Measurements from ENCODE around the gene G3BP1. TPM values are rescaled to one million over a fixed set of nuclear protein-coding genes. Genes with fewer than 3 reads are reported as not detected.

G3BP1 gene
- total and polyA plus RNA-seq, 2 of the 13 experiments (the other 11 are each of a cell fraction or from before 2014, with no cell fraction given): 36.7 to 320 TPM

DNA sequence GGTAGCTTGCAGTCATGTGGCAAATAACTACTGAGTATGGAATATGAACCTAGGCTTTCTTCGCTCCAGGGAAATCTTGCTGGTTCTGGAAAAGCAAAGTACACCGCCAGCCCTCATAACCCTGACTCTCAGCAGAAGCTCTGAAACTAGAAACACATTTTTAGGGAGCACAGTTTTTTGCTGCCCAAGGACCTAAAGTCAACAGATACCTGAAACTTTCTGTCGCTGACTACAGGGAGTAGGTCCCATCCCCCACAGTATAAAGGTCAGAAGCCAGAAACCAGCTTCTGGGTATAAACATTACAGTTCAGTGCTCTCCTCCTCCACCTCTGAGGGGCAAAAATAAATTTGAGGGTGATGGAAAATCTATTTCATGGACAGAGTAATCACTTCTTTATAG, 16.4 kb upstream of the G3BP1 start (continued):
- TF ChIP-seq, protein P1, sequence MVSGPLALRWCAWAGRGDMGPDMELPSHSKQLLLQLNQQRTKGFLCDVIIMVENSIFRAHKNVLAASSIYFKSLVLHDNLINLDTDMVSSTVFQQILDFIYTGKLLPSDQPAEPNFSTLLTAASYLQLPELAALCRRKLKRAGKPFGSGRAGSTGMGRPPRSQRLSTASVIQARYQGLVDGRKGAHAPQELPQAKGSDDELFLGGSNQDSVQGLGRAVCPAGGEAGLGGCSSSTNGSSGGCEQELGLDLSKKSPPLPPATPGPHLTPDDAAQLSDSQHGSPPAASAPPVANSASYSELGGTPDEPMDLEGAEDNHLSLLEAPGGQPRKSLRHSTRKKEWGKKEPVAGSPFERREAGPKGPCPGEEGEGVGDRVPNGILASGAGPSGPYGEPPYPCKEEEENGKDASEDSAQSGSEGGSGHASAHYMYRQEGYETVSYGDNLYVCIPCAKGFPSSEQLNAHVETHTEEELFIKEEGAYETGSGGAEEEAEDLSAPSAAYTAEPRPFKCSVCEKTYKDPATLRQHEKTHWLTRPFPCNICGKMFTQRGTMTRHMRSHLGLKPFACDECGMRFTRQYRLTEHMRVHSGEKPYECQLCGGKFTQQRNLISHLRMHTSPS (CRISPR knock-in tag; IDR thresholded peaks at IDR 0.05; ENCODE audit: low read depth): no peak
- TF ChIP-seq ZNF772 (CRISPR knock-in tag; IDR thresholded peaks at IDR 0.05): no peak
- TF ChIP-seq ZNF644 (CRISPR knock-in tag; IDR thresholded peaks at IDR 0.05; ENCODE audit: low read depth): no peak
- TF ChIP-seq, protein P2, sequence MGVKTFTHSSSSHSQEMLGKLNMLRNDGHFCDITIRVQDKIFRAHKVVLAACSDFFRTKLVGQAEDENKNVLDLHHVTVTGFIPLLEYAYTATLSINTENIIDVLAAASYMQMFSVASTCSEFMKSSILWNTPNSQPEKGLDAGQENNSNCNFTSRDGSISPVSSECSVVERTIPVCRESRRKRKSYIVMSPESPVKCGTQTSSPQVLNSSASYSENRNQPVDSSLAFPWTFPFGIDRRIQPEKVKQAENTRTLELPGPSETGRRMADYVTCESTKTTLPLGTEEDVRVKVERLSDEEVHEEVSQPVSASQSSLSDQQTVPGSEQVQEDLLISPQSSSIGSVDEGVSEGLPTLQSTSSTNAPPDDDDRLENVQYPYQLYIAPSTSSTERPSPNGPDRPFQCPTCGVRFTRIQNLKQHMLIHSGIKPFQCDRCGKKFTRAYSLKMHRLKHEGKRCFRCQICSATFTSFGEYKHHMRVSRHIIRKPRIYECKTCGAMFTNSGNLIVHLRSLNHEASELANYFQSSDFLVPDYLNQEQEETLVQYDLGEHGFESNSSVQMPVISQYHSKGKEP (CRISPR knock-in tag; IDR thresholded peaks at IDR 0.05): no peak
- TF ChIP-seq, protein P3, sequence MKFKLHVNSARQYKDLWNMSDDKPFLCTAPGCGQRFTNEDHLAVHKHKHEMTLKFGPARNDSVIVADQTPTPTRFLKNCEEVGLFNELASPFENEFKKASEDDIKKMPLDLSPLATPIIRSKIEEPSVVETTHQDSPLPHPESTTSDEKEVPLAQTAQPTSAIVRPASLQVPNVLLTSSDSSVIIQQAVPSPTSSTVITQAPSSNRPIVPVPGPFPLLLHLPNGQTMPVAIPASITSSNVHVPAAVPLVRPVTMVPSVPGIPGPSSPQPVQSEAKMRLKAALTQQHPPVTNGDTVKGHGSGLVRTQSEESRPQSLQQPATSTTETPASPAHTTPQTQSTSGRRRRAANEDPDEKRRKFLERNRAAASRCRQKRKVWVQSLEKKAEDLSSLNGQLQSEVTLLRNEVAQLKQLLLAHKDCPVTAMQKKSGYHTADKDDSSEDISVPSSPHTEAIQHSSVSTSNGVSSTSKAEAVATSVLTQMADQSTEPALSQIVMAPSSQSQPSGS (CRISPR knock-in tag; IDR thresholded peaks at IDR 0.05): no peak
- no peak for TF ChIP-seq NR1H2 (CRISPR knock-in tag; IDR thresholded peaks at IDR 0.05; ENCODE audit: borderline replicate concordance, low read depth)
- no peak for TF ChIP-seq TOPORS (CRISPR knock-in tag; IDR thresholded peaks at IDR 0.05)
- no peak for TF ChIP-seq ZNF703 (CRISPR knock-in tag; IDR thresholded peaks at IDR 0.05; ENCODE audit: borderline replicate concordance)
- TF ChIP-seq MAFK (conservative IDR thresholded peaks at IDR 0.05 in 1 of 2, IDR thresholded peaks at IDR 0.05 in 1 of 2; ENCODE audit: low read length in 2 of 2): no peak
- no peak for TF ChIP-seq FLYWCH1 (CRISPR knock-in tag; IDR thresholded peaks at IDR 0.05)
- TF ChIP-seq SNAPC2 (CRISPR knock-in tag; IDR thresholded peaks at IDR 0.05): no peak
- TF ChIP-seq, protein P4, sequence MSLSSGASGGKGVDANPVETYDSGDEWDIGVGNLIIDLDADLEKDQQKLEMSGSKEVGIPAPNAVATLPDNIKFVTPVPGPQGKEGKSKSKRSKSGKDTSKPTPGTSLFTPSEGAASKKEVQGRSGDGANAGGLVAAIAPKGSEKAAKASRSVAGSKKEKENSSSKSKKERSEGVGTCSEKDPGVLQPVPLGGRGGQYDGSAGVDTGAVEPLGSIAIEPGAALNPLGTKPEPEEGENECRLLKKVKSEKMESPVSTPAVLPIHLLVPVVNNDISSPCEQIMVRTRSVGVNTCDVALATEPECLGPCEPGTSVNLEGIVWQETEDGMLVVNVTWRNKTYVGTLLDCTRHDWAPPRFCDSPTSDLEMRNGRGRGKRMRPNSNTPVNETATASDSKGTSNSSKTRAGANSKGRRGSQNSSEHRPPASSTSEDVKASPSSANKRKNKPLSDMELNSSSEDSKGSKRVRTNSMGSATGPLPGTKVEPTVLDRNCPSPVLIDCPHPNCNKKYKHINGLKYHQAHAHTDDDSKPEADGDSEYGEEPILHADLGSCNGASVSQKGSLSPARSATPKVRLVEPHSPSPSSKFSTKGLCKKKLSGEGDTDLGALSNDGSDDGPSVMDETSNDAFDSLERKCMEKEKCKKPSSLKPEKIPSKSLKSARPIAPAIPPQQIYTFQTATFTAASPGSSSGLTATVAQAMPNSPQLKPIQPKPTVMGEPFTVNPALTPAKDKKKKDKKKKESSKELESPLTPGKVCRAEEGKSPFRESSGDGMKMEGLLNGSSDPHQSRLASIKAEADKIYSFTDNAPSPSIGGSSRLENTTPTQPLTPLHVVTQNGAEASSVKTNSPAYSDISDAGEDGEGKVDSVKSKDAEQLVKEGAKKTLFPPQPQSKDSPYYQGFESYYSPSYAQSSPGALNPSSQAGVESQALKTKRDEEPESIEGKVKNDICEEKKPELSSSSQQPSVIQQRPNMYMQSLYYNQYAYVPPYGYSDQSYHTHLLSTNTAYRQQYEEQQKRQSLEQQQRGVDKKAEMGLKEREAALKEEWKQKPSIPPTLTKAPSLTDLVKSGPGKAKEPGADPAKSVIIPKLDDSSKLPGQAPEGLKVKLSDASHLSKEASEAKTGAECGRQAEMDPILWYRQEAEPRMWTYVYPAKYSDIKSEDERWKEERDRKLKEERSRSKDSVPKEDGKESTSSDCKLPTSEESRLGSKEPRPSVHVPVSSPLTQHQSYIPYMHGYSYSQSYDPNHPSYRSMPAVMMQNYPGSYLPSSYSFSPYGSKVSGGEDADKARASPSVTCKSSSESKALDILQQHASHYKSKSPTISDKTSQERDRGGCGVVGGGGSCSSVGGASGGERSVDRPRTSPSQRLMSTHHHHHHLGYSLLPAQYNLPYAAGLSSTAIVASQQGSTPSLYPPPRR (CRISPR knock-in tag; IDR thresholded peaks at IDR 0.05; ENCODE audit: borderline replicate concordance): no peak
- TF ChIP-seq PRMT3 (CRISPR knock-in tag; IDR thresholded peaks at IDR 0.05; ENCODE audit: borderline replicate concordance, low read depth): no peak
- TF ChIP-seq PPARG (CRISPR knock-in tag; conservative IDR thresholded peaks at IDR 0.05): peak; percentile 65
- TF ChIP-seq MBD4 (IDR thresholded peaks at IDR 0.05; ENCODE audit: borderline replicate concordance, low read length): no peak
- TF ChIP-seq FOXK2 (IDR thresholded peaks at IDR 0.05): no peak
- no peak for TF ChIP-seq MATR3 (CRISPR knock-in tag; IDR thresholded peaks at IDR 0.05)
- no peak for TF ChIP-seq ZNF784 (CRISPR knock-in tag; IDR thresholded peaks at IDR 0.05; ENCODE audit: borderline replicate concordance)
- no peak for TF ChIP-seq HOXD1 (CRISPR knock-in tag; IDR thresholded peaks at IDR 0.05)
- TF ChIP-seq NR2F1 (CRISPR knock-in tag; IDR thresholded peaks at IDR 0.05): 0 out of 4 replicates have a peak, but pooled peaks of 1 of the 2 experiments have one; percentile 19
- TF ChIP-seq KDM5A (IDR thresholded peaks at IDR 0.05; ENCODE audit: borderline replicate concordance, low read length): no peak

Data from HepG2 (cell line).